Mesendoderm (in vitro differentiated cells): ENCODE measurements around the gene UQCRHL.

Experiments
- DNase-seq: peaks from one replicate; pipeline ENCODE4 v3.0.0; 2013
- H2AK5ac ChIP-seq: 2 replicates; pipeline ENCODE4 v1.6.1; 2013; ENCODE audit warnings: low read length, inconsistent platforms
- H2BK120ac ChIP-seq: 2 replicates; pipeline ENCODE4 v1.6.1; 2013; ENCODE audit warnings: low read depth, mild to moderate bottlenecking, low read length, moderate library complexity, mixed read lengths
- H2BK15ac ChIP-seq: replicated peaks from 2 replicates; pipeline ENCODE4 v1.6.1; 2013; ENCODE audit warnings: low read depth, mild to moderate bottlenecking, moderate library complexity
- H2BK5ac ChIP-seq: 2 replicates; pipeline ENCODE4 v1.6.1; 2013; ENCODE audit warnings: low read length, inconsistent platforms
- H3K18ac ChIP-seq: 2 replicates; pipeline ENCODE4 v1.6.1; 2013; ENCODE audit warnings: mild to moderate bottlenecking, low read length, mixed read lengths
- H3K23ac ChIP-seq: one replicate; pipeline ENCODE4 v1.6.1; 2013; ENCODE audit warnings: low read length
- H3K27ac ChIP-seq: 2 replicates; pipeline ENCODE4 v1.5.1; 2013; ENCODE audit warnings: low read depth, mild to moderate bottlenecking, inconsistent platforms, low read length, moderate library complexity
- H3K27me3 ChIP-seq: 2 replicates; pipeline ENCODE4 v1.6.1; 2013; ENCODE audit warnings: low read length, control low read depth, mild to moderate bottlenecking, inconsistent platforms; ENCODE audit not compliant: insufficient read depth, poor library complexity
- H3K36me3 ChIP-seq: 2 replicates; pipeline ENCODE4 v1.6.1; 2013; ENCODE audit warnings: low read length, inconsistent platforms; ENCODE audit not compliant: control insufficient read depth, insufficient read depth
- H3K4ac ChIP-seq: one replicate; pipeline ENCODE4 v1.6.1; 2013; ENCODE audit warnings: low read depth, mild to moderate bottlenecking, low read length, moderate library complexity
- H3K4me1 ChIP-seq: 2 replicates; pipeline ENCODE4 v1.6.1; 2013; ENCODE audit warnings: low read depth, low read length, inconsistent platforms; ENCODE audit not compliant: control insufficient read depth
- H3K4me2 ChIP-seq: 2 replicates; pipeline ENCODE4 v1.6.1; 2013; ENCODE audit warnings: low read length
- H3K4me3 ChIP-seq: 2 replicates; pipeline ENCODE4 v1.5.1; 2013; ENCODE audit warnings: mild to moderate bottlenecking, low read length
- H3K56ac ChIP-seq: one replicate; pipeline ENCODE4 v1.6.1; 2013; ENCODE audit warnings: low read length
- H3K79me1 ChIP-seq: 2 replicates; pipeline ENCODE4 v1.6.1; 2013; ENCODE audit warnings: low read length, inconsistent platforms
- H3K79me2 ChIP-seq: 2 replicates; pipeline ENCODE4 v1.6.1; 2013; ENCODE audit warnings: mild to moderate bottlenecking, low read length; ENCODE audit not compliant: control insufficient read depth, insufficient read depth
- H3K9ac ChIP-seq: 2 replicates; pipeline ENCODE4 v1.6.1; 2013; ENCODE audit warnings: low read length, inconsistent platforms
- H4K5ac ChIP-seq: one replicate; pipeline ENCODE4 v1.6.1; 2013; ENCODE audit warnings: low read length
- H4K8ac ChIP-seq: one replicate; pipeline ENCODE4 v1.6.1; 2013; ENCODE audit warnings: low read depth, mild to moderate bottlenecking, control low read depth, low read length, moderate library complexity
- WGBS: extraction: QIAGEN DNeasy Blood & Tissue Kit; methylation state at CpG from one replicate; pipeline ENCODE4 v1.1.7; 2013; ENCODE audit warnings: low lambda C conversion rate, missing lambda C conversion rate; ENCODE audit not compliant: insufficient coverage; ENCODE audit errors: extremely low coverage; 5-methylcytosine and 5-hydroxymethylcytosine counted together

The UQCRHL gene

DNA sequence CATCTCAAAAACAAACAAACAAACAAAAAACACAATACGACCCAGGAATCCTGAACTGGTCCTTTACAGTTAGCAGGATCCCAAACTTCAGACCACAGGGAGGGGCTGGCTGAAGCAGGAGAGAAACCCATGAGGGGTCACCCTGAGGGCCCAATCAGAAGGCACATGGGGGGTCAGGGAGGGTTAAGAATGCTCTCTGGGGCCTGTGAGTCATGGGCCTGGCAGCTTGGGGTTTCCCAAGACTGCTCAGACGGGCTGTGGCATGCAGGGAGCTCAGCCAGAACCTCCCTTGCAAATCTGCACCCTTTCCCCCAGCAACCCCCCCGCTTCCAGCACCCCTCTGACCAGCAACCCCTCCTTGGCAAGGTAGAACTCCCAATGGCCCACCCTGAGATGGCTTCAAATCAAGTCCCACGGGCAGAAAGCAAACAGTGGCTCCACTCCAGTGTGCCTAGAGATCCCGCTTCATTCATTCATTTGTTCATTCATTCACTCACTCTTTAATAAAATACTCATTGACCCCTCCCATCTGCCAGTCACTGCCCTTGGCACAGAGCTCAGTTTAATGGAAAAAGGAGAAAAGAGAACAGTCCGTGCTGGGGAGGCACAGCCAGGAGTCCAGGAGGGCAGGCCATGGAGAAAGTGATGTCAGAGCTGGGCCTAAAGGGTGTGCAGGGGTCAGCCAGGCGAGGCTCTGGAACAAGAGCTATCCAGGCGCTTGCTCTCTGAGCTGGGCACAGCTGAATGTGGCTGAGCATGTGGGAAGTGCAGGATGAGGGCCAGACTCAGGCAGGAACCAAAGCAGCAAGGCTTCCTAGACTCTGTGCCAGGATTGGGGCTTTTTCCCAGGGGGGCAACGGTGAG is 8.2 kb downstream of the UQCRHL start:
- H3K4me2 ChIP-seq: no peak overlapping the region
- no peak overlapping the region for H2BK15ac ChIP-seq
- H3K4me3 ChIP-seq: no peak overlapping the region
- no peak overlapping the region for H3K18ac ChIP-seq
- no peak overlapping the region for H3K23ac ChIP-seq
- H2AK5ac ChIP-seq: peak overlapping the region; percentile 74
- no peak overlapping the region for H3K9ac ChIP-seq
- no peak overlapping the region for H4K8ac ChIP-seq
- H3K27me3 ChIP-seq: no peaks in the 10 kb centered on the region
- H3K79me2 ChIP-seq: no peaks in the 10 kb centered on the region
- no peak overlapping the region for H2BK5ac ChIP-seq
- no peak overlapping the region for H2BK120ac ChIP-seq
- H4K5ac ChIP-seq: no peak overlapping the region
- peak overlapping the region; percentile 17 for H3K56ac ChIP-seq
- peak overlapping the region; percentile 6 for H3K27ac ChIP-seq
- peaks cover 9% of the 10 kb centered on the region for H3K4me1 ChIP-seq
- no peaks in the 10 kb centered on the region for H3K36me3 ChIP-seq
- WGBS: no CpG with 5 or more reads among the region's 9 CpGs
- DNase-seq: peak; percentile 92
- no peaks in the 10 kb centered on the region for H3K79me1 ChIP-seq
- H3K4ac ChIP-seq: no peak overlapping the region

- Histone ChIP-seq H4K8ac (no peak overlapping the region), H3K56ac (no peak overlapping the region), H4K5ac (no peak overlapping the region), H3K79me1 (no peaks in the 10 kb centered on the region), H2BK120ac (no peak overlapping the region), H3K4ac (no peak overlapping the region), H3K18ac (no peak overlapping the region), H3K4me2 (no peak overlapping the region), H3K4me1 (peaks cover 9% of the 10 kb centered on the region), H3K4me3 (no peak overlapping the region), H3K27me3 (no peaks in the 10 kb centered on the region), H3K27ac (no peak overlapping the region), H3K79me2 (no peaks in the 10 kb centered on the region), H2BK5ac (no peak overlapping the region), H2AK5ac (no peak overlapping the region), H2BK15ac (no peak overlapping the region), H3K23ac (no peak overlapping the region), H3K9ac (no peak overlapping the region), H3K36me3 (no peaks in the 10 kb centered on the region)
- DNase-seq: no peak
- WGBS: no CpG with 5 or more reads among the region's 14 CpGs
Observed at GRCh38 chr1:15797614-15798390, 9.6 kb downstream of the UQCRHL start.

DNA sequence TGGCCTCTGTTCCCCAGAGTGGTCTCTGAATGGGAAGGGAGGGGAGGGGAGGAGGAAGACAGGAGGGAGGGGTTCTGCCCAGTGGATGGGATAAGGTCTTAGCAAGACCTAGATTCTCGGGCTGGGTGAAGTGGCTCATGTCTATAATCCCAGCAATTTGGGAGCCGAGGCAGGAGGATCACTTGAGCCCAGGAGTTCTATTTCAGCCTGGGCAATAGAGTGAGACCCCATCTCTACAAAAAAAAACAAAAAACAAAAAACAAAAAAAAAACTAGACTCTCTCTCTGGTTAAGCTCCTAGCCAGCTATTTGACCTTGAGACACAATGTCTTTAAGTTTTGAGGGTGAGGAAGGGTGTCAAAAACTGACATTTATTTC is 11.4 kb downstream of the UQCRHL start:
- no peak overlapping the region for H3K18ac ChIP-seq
- no peaks in the 10 kb centered on the region for H3K79me2 ChIP-seq
- H3K79me1 ChIP-seq: no peaks in the 10 kb centered on the region
- WGBS: no CpG with 5 or more reads among the region's 2 CpGs
- H3K27ac ChIP-seq: no peak overlapping the region
- DNase-seq: no peak
- no peaks in the 10 kb centered on the region for H3K27me3 ChIP-seq
- H3K4ac ChIP-seq: no peak overlapping the region
- H3K56ac ChIP-seq: no peak overlapping the region
- no peak overlapping the region for H4K5ac ChIP-seq
- no peak overlapping the region for H3K9ac ChIP-seq
- no peak overlapping the region for H2BK5ac ChIP-seq
- peaks cover 9% of the 10 kb centered on the region for H3K4me1 ChIP-seq
- H2BK120ac ChIP-seq: no peak overlapping the region
- H2AK5ac ChIP-seq: no peak overlapping the region
- H2BK15ac ChIP-seq: no peak overlapping the region
- no peak overlapping the region for H3K4me2 ChIP-seq
- H3K23ac ChIP-seq: no peak overlapping the region
- H4K8ac ChIP-seq: no peak overlapping the region
- no peak overlapping the region for H3K4me3 ChIP-seq
- H3K36me3 ChIP-seq: no peaks in the 10 kb centered on the region

DNA sequence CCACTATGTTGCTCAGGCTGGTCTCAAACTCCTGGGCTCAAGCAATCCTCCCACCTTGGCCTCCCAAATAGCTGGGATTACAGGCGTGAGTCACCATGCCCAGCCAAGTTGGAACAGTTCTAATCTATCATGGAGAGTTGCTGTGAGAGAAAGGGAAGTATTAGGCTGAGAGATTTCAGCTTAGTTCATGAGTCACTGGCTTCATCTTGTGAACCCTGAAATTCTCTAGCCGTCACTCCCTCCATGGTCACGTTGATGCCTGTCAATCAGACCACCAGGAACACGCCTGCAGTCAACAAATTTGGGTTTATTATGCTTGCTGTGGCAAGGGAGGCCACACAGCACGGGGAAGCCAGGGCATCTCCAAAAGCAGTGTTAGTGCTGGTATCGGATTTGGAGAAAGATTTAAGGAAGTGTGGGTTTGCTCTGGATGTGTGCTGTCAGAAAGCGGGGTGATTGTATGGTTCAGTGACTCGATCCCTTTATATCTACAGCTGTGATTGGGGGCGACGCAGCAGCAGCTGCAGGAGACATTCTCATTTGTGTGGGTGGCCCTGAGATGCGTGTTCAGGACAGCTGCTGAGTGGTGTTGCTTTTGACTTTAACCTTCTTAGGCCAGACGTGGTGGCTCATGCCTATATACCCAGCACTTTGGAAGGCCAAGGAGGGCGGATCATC is 18.7 kb downstream of the UQCRHL start:
- no peak overlapping the region for H2BK15ac ChIP-seq
- no peak overlapping the region for H2BK120ac ChIP-seq
- H3K18ac ChIP-seq: no peak overlapping the region
- no peak overlapping the region for H3K56ac ChIP-seq
- no peaks in the 10 kb centered on the region for H3K79me2 ChIP-seq
- no peak overlapping the region for H4K8ac ChIP-seq
- peaks cover 4% of the 10 kb centered on the region for H3K36me3 ChIP-seq
- no CpG with 5 or more reads among the region's 13 CpGs for WGBS
- H3K27ac ChIP-seq: no peak overlapping the region
- no peaks in the 10 kb centered on the region for H3K27me3 ChIP-seq
- no peak overlapping the region for H3K4me3 ChIP-seq
- H3K79me1 ChIP-seq: no peaks in the 10 kb centered on the region
- no peak overlapping the region for H3K23ac ChIP-seq
- no peaks in the 10 kb centered on the region for H3K4me1 ChIP-seq
- DNase-seq: peak; percentile 58
- H3K4me2 ChIP-seq: no peak overlapping the region
- H2BK5ac ChIP-seq: no peak overlapping the region
- H2AK5ac ChIP-seq: no peak overlapping the region
- no peak overlapping the region for H3K9ac ChIP-seq
- no peak overlapping the region for H4K5ac ChIP-seq
- H3K4ac ChIP-seq: no peak overlapping the region

GRCh38 chr1:15786581-15786980 is 20.9 kb downstream of the UQCRHL start:
- Histone ChIP-seq H3K4me3 (no peak overlapping the region), H4K8ac (no peak overlapping the region), H4K5ac (no peak overlapping the region), H3K4me1 (no peaks in the 10 kb centered on the region), H3K23ac (no peak overlapping the region), H3K4me2 (no peak overlapping the region), H2BK15ac (no peak overlapping the region), H3K9ac (no peak overlapping the region), H3K18ac (no peak overlapping the region), H3K79me1 (no peaks in the 10 kb centered on the region), H3K36me3 (peaks cover 5% of the 10 kb centered on the region), H2BK120ac (no peak overlapping the region), H3K4ac (no peak overlapping the region), H3K56ac (no peak overlapping the region), H2AK5ac (no peak overlapping the region), H2BK5ac (no peak overlapping the region), H3K27ac (no peak overlapping the region), H3K27me3 (no peaks in the 10 kb centered on the region), H3K79me2 (no peaks in the 10 kb centered on the region)
- DNase-seq: no peak
- WGBS: no CpG with 5 or more reads among the region's 10 CpGs
